Thyroid gland (tissue), 4 donors: ENCODE measurements around the gene WNT9B.

Experiments
- CTCF ChIP-seq, 6 experiments: fragments of 200-600 bp in 3 of 6; fragments of 450-650 bp in 3 of 6; sonication (generic) in 3 of 6; IDR thresholded peaks; one replicate each; pipeline ENCODE4 v1.5.1; 2016 to 2019; ENCODE audit warnings: antibody characterized with exemption in 6 of 6, mild to moderate bottlenecking in 2 of 6, inconsistent platforms in 1 of 6, moderate library complexity in 1 of 6
- POLR2A ChIP-seq, 2 donors: fragments of 450-650 bp; IDR thresholded peaks; one replicate each; pipeline ENCODE4 v1.6.1; 2017; ENCODE audit warnings: antibody characterized with exemption in 2 of 2, mild to moderate bottlenecking in 2 of 2, moderate library complexity in 1 of 2

GRCh38 chr17:46882666-46883065 is 31.3 kb downstream of the WNT9B start:
- TF ChIP-seq CTCF (IDR thresholded peaks at IDR 0.05) (no peak), POLR2A (IDR thresholded peaks at IDR 0.05) (no peak)
